ENCODE results near the gene CHAT.

CHAT gene

GRCh38 chr10:49651917-49652316 lies 38.1 kb downstream of the CHAT start:
- Histone ChIP-seq H3K4me1 (no peaks in the 10 kb centered on the region), H3K36me3 (no peaks in the 10 kb centered on the region), H3K27me3 (no peaks in the 10 kb centered on the region), H3K4me3 (ENCODE audit: low read depth, low read length) (no peak overlapping the region), H3K9me3 (no peaks in the 10 kb centered on the region)
- DNase-seq, result no peak
- TF ChIP-seq CTCF (IDR thresholded peaks at IDR 0.05; ENCODE audit: low read depth, low read length), result no peak

- no peaks in the 10 kb centered on the region for H3K4me1 ChIP-seq
- TF ChIP-seq CTCF (IDR thresholded peaks at IDR 0.05; ENCODE audit: low read depth, low read length), result no peak
Observed at GRCh38 chr10:49652421-49653272, 38.8 kb downstream of the CHAT start.

GRCh38 chr10:49653273-49653929 lies 39.6 kb downstream of the CHAT start:
- Histone ChIP-seq H3K9me3 (no peaks in the 10 kb centered on the region), H3K4me1 (no peaks in the 10 kb centered on the region), H3K27me3 (no peaks in the 10 kb centered on the region), H3K4me3 (ENCODE audit: low read depth, low read length) (no peak overlapping the region), H3K36me3 (no peaks in the 10 kb centered on the region)
- DNase-seq, result no peak
- TF ChIP-seq CTCF (IDR thresholded peaks at IDR 0.05; ENCODE audit: low read depth, low read length), result no peak

More at GRCh38 chr10:49652421-49653272, 38.8 kb downstream of the CHAT start:
- Histone ChIP-seq H3K36me3 (no peaks in the 10 kb centered on the region), H3K27me3 (no peaks in the 10 kb centered on the region), H3K9me3 (no peaks in the 10 kb centered on the region), H3K4me3 (ENCODE audit: low read depth, low read length) (no peak overlapping the region)
- no peak for DNase-seq

- Histone ChIP-seq H3K36me3 (no peaks in the 10 kb centered on the region), H3K4me1 (no peaks in the 10 kb centered on the region), H3K27me3 (no peaks in the 10 kb centered on the region), H3K4me3 (ENCODE audit: low read depth, low read length) (no peak overlapping the region), H3K9me3 (no peaks in the 10 kb centered on the region)
- DNase-seq, result no peak
- no peak for TF ChIP-seq CTCF (IDR thresholded peaks at IDR 0.05; ENCODE audit: low read depth, low read length)
Observed at GRCh38 chr10:49654036-49654693, 40.3 kb downstream of the CHAT start.

GRCh38 chr10:49655099-49655498 lies 41.3 kb downstream of the CHAT start:
- DNase-seq, result no peak
- Histone ChIP-seq H3K4me1 (no peaks in the 10 kb centered on the region), H3K36me3 (no peaks in the 10 kb centered on the region), H3K4me3 (ENCODE audit: low read depth, low read length) (no peak overlapping the region), H3K9me3 (no peaks in the 10 kb centered on the region), H3K27me3 (no peaks in the 10 kb centered on the region)
- TF ChIP-seq CTCF (IDR thresholded peaks at IDR 0.05; ENCODE audit: low read depth, low read length), result no peak
